ENCODE results near the gene PRICKLE1.

PRICKLE1 gene

DNA sequence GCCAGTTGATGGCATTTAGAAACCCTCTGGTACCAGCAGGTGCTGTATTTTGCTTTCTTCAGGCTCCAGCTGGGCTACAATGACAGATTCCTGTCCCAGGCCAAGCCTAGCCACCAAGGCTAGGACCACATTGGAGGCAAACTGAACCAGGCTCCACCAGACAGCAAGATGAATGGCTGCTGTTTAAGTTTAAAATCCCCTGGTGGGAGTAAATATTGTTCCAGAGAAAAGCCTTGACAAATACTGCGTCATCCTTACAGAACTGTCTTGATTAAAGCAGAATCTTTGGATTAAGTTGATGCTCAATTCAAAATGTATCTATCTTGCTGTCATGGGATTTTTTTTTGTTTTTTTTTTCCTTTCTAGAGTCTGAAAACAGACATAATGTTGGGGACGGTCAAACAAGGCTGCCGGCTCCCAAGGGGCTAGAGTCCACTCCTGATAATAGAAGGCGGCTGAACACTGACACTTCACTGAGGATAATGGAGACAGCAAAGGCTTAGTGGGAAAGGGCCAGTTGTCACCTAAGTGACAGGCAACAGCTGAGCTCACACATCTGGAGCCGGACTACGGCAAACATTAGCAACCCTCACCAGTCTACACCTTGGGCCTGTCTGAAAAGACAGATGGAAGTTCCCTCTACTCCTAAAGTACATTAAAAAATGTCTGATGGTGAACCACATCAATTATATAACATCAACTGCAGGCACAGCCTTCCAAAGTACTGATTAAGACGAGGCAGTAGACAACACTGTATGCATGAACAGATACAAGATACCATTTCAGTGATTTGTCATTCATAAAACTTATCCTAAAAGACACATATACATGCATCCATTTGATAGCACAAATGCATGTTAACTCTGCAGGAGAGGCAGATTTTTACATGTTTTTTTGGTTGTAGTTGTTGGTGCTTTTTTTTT, 1.7 kb downstream of the PRICKLE1 start:
- DNase-seq = no peak

DNA sequence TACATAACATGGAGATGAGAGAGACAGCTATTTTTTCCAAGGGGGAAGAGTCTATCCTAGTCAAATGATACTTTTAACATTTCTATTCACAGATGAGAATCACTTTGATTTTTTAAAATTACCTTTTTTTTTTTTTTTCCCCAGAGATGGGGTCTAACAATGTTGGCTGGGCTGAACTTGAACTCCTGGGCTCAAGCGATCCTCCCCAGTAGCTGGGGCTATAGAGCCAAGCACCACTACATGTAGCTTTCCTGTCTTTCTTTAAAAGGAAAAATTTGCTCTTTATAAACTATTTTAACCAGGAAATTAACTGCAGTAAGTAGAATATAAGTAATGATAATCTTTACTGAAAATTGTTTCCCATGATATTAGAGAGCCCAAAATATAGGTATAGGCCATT, 3.3 kb downstream of the PRICKLE1 start:
- no peak for DNase-seq

- no peak for DNase-seq
Observed at GRCh38 chr12:42585841-42586216, 3.7 kb downstream of the PRICKLE1 start.

DNA sequence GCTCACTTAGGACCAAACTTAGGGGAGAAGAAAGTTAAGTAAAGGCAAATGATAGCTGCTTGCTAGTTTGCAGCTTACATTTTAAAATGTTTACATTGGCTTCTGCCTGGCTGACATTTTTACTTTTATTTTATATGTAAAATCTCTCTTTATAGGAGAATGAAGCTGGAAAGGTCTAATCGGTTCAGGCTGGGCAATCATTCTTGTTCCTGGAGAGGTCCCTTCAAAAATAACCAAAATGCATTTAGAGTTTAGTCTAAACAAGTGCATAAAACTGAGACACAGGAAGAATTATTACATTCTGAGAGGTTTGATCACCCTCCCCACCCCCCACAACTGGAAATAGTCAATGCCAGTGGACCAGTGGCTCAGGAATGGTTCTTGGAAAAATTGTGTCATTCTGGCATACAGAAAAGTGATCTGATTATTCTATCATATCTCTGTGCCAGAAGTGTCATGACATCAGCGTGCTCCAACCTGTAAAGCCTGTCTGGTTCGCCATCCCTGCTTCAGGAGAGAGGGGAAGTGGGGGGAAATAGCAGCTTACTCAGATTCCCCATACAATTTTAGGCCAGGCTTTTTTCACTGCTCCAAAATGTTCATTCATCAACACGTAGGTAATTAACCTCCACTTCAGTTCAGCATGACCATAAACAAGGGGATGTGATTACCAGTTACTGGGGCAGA, 4.2 kb downstream of the PRICKLE1 start:
- DNase-seq = no peak

GRCh38 chr12:42584651-42585111, 4.9 kb downstream of the PRICKLE1 start:
- no peak for DNase-seq

GRCh38 chr12:42583016-42583415, 6.5 kb downstream of the PRICKLE1 start:
- no peak for DNase-seq

- DNase-seq = no peak
Observed at GRCh38 chr12:42582498-42582897, 7.0 kb downstream of the PRICKLE1 start.

DNA sequence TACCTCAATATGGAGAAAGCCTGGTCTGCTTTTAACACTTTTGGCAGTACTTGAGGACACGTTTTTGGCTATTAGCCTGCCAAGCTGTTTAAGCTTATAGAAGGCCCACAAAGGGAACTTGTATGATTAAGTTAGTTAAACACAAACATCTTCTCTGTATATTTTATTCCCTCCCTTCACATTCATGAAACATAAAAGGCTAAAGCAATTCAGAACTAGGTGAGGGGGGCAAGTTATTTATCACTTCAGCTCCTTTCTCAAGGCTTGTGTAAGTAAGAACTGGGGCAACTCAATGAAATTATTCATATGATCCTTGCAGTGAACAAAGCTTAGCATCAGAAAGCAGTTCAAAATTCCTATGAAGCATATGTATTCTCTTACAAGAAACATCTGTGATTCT, 7.5 kb downstream of the PRICKLE1 start:
- DNase-seq = no peak

DNA sequence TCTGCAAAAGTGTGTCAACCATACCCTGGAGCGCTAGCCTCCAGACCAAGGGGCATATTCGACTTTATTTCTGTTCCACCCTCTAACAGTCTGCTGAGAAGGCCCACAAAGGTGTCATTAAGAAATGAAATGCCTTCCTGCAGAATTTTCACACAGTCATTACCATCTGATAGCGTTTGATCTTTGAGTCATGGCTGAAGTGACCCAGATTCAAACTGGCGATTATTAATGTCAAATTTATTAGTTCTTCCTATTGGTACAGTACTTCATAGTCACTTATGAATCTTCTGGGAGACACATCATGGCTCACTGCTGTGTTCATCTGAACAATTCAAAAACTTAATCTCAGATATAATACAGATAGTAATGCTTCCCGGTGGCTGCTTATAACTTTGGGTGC, 13.2 kb downstream of the PRICKLE1 start:
- no peak for DNase-seq

DNA sequence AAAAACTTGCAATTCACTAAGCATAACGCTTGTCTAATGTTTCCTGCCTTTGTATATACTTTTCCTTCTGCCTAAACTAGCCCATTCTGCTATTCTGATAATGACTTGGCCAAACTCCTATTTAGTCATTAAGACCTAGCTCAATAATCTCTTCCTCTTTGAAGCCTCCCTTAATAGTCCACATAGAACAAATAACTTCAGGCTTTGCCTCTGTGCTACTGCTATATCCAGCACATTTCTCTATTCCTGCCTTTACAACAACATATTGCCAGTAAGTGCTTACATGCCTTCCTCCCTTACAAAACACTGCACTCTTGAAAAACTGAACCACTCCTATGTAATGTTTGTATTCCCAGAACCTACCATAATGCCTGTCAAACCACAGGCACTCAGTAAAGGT, 13.8 kb downstream of the PRICKLE1 start:
- no peak for DNase-seq

- DNase-seq = no peak
Observed at GRCh38 chr12:42574851-42575266, 14.7 kb downstream of the PRICKLE1 start.

DNA sequence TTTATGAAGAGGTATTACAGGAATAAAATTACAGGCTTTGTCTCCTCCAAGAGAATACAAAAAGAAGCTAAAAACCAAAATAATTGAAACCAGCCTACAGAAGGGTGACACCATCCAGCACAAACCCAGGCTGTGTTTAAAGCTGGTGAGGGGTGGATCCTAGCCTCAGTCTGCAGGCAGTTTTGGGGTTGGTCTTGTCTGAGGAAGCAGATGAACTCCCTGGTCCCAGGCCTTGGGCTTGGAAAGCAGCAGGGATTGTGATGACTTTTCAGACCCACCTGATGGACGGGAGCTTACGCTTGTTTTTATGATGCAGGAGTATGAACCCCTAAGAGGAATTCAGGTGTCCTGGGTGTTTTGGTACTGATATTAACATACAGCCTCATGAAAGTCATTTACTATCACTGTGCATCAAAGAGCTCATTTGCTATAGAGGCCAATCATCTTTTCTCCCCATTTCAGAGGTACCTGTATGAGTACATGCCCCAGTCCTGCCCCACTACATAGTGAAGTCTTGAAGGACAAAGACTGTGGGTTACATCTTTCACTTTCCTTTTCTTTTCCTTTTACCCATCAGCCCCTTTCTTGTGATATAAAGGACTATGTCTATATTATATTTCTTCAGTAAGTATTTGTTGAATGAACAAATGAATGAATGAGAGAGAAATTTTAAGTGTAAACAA, 18.1 kb downstream of the PRICKLE1 start:
- no peak for DNase-seq

DNA sequence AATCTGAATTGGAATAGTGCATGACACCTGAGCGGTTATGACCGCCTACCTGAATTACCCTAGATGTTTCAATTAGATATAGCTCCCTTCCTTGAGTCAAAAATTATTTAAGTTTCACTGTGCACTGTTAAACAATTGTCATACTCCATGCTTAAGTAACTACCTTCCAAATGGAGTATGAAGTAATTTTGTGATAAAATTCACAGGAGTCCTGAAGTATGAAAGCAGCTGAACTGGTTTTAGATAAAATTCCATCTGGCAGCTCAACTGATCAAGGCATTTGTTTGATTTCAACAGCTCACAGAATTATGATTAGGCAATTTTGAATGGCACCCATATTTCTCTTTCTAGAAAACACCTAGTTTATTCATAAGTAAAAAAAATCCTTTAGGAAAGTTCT, 19.5 kb downstream of the PRICKLE1 start:
- no peak for DNase-seq

DNA sequence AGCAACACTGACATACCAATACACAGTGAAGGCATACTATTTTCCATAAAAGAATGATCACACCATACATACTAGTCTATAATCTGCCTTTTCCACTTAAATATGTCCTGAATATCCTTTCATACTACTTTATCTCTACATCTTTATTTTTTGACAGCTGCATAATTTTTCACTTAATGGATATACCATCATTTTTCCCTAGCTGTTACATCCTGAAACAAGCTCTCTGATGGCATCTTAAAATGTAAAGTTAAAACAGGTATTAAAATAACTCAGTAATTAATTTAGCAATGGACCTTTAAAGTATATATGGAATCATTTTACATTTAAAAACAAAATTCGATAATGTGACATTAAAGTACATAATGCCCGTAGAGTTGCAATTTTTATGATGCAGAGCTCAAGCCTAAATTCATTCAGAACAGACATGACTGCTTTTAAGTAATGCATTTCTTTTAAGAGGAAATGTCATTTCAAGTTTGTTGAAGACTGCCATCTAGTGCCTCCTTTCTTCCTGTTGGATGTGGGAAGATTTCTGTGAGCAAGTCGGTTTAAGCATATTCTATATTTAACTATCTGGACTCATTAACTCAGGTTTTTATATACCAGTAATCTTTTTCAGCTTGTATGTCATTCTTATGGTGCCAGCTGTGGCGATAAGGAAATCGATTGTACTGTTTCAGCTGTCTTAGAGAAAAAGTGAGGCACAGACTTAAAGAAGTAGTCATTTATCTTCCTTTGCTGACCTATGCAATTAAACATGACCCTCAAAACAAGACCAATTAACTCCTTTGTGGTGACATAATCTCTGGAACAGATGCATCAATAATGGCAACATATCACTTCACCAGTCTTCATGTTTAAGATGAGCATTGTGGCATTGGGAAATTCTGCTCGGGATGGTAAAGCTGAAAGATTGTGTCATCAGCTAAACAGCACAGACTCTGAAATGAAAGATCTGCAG, 20.3 kb downstream of the PRICKLE1 start:
- DNase-seq = no peak

DNA sequence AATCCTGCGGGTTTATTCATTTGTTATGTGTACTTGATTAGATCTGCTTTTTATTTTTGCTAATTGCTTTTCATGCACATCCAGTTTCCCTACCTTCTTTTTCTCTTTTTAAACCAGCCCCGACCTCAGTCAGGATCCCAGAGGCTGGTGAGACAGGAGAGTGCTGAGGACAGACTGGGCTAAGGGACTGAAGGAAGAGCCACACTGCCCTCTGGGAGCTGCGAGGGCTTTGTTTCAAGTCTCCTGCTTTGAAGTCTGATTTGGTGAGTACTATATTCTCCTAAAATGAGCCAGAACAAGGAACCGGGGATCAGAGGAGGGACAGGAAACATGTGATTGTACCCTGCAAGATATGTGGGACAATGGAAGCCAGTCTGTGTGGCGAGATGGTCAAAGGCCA, 23.9 kb downstream of the PRICKLE1 start:
- no peak for DNase-seq

DNA sequence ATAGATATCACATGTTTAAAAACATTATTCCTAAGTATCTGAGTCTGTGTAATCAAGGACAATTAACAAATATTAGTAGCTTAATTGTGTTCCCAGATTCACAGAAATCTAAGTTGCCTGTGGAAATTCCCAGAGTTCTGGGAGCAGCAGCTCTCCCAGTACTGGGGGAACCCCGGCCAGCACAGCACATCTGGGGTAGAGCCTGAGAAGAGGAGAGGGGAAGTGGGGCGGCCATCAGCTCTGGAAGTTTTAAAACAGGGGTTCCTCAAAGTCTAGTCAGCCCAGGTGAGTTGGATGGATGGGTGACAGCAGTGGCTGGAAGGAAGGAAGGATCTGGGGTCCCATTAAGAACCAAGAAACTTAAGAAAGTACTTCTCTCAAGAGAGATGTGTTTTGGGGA, 24.6 kb downstream of the PRICKLE1 start:
- no peak for DNase-seq

DNA sequence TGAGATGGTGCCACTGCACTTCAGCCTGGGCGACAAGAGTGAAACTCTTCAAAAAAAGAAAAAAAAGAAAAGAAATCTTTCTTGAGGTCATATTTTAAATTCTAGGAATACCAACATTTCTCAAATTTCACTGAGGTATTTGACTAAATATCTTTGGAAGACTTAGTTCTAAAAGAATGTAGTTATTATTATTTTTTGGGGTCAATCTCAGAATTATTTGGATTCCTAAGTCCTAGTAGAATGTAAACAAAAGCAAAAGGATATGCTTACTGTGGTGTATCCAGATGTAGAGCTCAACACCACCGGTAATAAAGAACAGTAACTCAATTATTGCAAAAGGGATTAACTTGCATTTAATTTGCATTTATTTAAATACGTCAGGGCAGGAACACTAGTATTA, 25.0 kb downstream of the PRICKLE1 start:
- no peak for DNase-seq

DNA sequence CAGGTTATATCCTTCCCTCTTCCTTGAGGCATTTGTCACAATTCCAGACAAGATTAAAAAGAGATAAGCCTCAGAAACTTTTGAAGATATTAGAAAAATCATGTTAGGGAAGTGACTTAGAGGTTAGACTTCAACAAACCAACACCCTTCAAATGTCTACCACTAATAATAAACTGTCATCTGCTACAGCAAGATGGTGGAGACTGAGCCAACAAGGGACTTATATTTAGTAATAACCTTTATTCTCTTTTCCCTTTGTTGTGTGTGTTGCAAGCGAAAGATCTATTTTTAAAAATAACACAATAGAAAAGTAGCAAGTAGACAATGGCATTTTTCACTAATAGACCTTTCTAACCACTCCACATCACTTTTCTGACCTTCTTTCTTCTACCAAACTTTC, 28.6 kb downstream of the PRICKLE1 start:
- no peak for DNase-seq

GRCh38 chr12:42557586-42558172, 31.9 kb downstream of the PRICKLE1 start:
- DNase-seq = no peak

- no peak for DNase-seq
Observed at GRCh38 chr12:42556917-42557316, 32.6 kb downstream of the PRICKLE1 start.

- DNase-seq = no peak
Observed at GRCh38 chr12:42552822-42553221, 36.7 kb downstream of the PRICKLE1 start.

GRCh38 chr12:42550800-42551199, 38.7 kb downstream of the PRICKLE1 start:
- DNase-seq = no peak

All from activated CD8-positive, alpha-beta memory T cell treated with anti-CD3 and anti-CD28 coated beads, Interleukin-2, amount 50 U/mL, for 48 hours (primary cell).